Mesothelial cell of epicardium (in vitro differentiated cells): ENCODE measurements around the gene ZDHHC24. TPM values are rescaled to one million over a fixed set of nuclear protein-coding genes. Genes with fewer than 3 reads are reported as not detected.
A peak's percentile ranks its signal among the peaks of the same experiment; 100 is the strongest.

Experiments
- DNase-seq, 2 experiments: peaks; one replicate each; pipeline ENCODE4 v3.0.0; 2021; ENCODE audit warnings: low spot score in 2 of 2; ENCODE audit not compliant: unreplicated experiment in 2 of 2
- H3K27ac Mint-ChIP-seq: 2 replicates; pipeline ENCODE4 v1.8.0; 2021; ENCODE audit warnings: mixed read lengths
- H3K27me3 Mint-ChIP-seq: 2 replicates; pipeline ENCODE4 v1.8.0; 2021; ENCODE audit warnings: low read depth, mixed read lengths
- H3K36me3 Mint-ChIP-seq: 2 replicates; pipeline ENCODE4 v1.8.0; 2021; ENCODE audit warnings: mixed read lengths
- H3K4me1 Mint-ChIP-seq: 2 replicates; pipeline ENCODE4 v1.8.0; 2021; ENCODE audit warnings: mixed read lengths
- H3K4me3 Mint-ChIP-seq: 2 replicates; pipeline ENCODE4 v1.8.0; 2021; ENCODE audit warnings: mild to moderate bottlenecking, moderate library complexity, mixed read lengths
- H3K9me3 Mint-ChIP-seq: 2 replicates; pipeline ENCODE4 v1.8.0; 2021; ENCODE audit warnings: mixed read lengths
- CTCF ChIP-seq: fragments of 200-600 bp; sonication (generic); IDR thresholded peaks from one replicate; pipeline ENCODE4 v1.5.0; 2021; ENCODE audit warnings: antibody characterized with exemption; ENCODE audit not compliant: unreplicated experiment
- total RNA-seq: library from RNA; stranded (reverse); gene quantifications from 3 replicates; pipeline ENCODE4 v1.2.1, GENCODE V29; 2021

The ZDHHC24 gene
- total RNA-seq, 1 donor from 2014 or later: 13.7 TPM

GRCh38 chr11:66491315-66491935 is 54.4 kb downstream of the ZDHHC24 start:
- TF ChIP-seq CTCF: peak; percentile 34
- DNase-seq: no peak
- Mint-ChIP-seq H3K4me3 (no peak overlapping the region), H3K27me3 (no peaks in the 10 kb centered on the region), H3K4me1 (no peaks in the 10 kb centered on the region), H3K27ac (no peak overlapping the region), H3K9me3 (no peaks in the 10 kb centered on the region), H3K36me3 (peaks cover 9% of the 10 kb centered on the region)

GRCh38 chr11:66489636-66490035 is 56.2 kb downstream of the ZDHHC24 start:
- H3K4me3 Mint-ChIP-seq: no peak overlapping the region
- H3K27me3 Mint-ChIP-seq: no peaks in the 10 kb centered on the region
- H3K9me3 Mint-ChIP-seq: no peaks in the 10 kb centered on the region
- H3K27ac Mint-ChIP-seq: no peak overlapping the region
- no peak for DNase-seq
- no peaks in the 10 kb centered on the region for H3K4me1 Mint-ChIP-seq
- TF ChIP-seq CTCF: no peak
- H3K36me3 Mint-ChIP-seq: peaks cover 7% of the 10 kb centered on the region

GRCh38 chr11:66488957-66489356 is 56.9 kb downstream of the ZDHHC24 start:
- Mint-ChIP-seq H3K27ac (no peak overlapping the region), H3K27me3 (no peaks in the 10 kb centered on the region), H3K36me3 (peaks cover 7% of the 10 kb centered on the region), H3K9me3 (no peaks in the 10 kb centered on the region), H3K4me3 (no peak overlapping the region), H3K4me1 (no peaks in the 10 kb centered on the region)
- no peak for DNase-seq
- no peak for TF ChIP-seq CTCF

GRCh38 chr11:66484806-66485380 is 61.0 kb downstream of the ZDHHC24 start:
- DNase-seq: no peak
- H3K4me1 Mint-ChIP-seq: peaks cover 3% of the 10 kb centered on the region
- no peak for TF ChIP-seq CTCF
- no peak overlapping the region for H3K27ac Mint-ChIP-seq
- peaks cover 7% of the 10 kb centered on the region for H3K36me3 Mint-ChIP-seq
- H3K9me3 Mint-ChIP-seq: no peaks in the 10 kb centered on the region
- H3K4me3 Mint-ChIP-seq: no peak overlapping the region
- H3K27me3 Mint-ChIP-seq: no peaks in the 10 kb centered on the region

GRCh38 chr11:66480117-66480938 is 65.5 kb downstream of the ZDHHC24 start, which contains the start of gene DPP3:
TSS of gene DPP3 (plus strand) at chr11:66480434. CDS start at chr11:66482201, 1,767 bp downstream.
- Mint-ChIP-seq H3K27ac (peak within 1 kb of the TSS; percentile 97), H3K27me3 (no peaks in the 10 kb centered on the region), H3K4me1 (peaks cover 12% of the 10 kb centered on the region), H3K36me3 (no peaks in the 10 kb centered on the region), H3K4me3 (peak within 1 kb of the TSS; percentile 95), H3K9me3 (no peaks in the 10 kb centered on the region)
- TF ChIP-seq CTCF: no peak
- peak; percentile 96 to 98 for DNase-seq
